Mesothelial cell of epicardium (in vitro differentiated cells): ENCODE results near the gene CLIC3. TPM values are rescaled to one million over a fixed set of nuclear protein-coding genes. Genes with fewer than 3 reads are reported as not detected.
"Not testable (repeated sequence)": the region's sequence is repeated elsewhere in the genome, so short reads cannot be mapped to it uniquely, and the experiment has no call there.

Source experiments
- DNase-seq, 2 experiments: peaks; one replicate each; pipeline ENCODE4 v3.0.0; 2021; ENCODE audit warnings: low spot score in 2 of 2; ENCODE audit not compliant: unreplicated experiment in 2 of 2
- H3K27ac Mint-ChIP-seq: 2 replicates; pipeline ENCODE4 v1.8.0; 2021; ENCODE audit warnings: mixed read lengths
- H3K27me3 Mint-ChIP-seq: 2 replicates; pipeline ENCODE4 v1.8.0; 2021; ENCODE audit warnings: low read depth, mixed read lengths
- H3K36me3 Mint-ChIP-seq: 2 replicates; pipeline ENCODE4 v1.8.0; 2021; ENCODE audit warnings: mixed read lengths
- H3K4me1 Mint-ChIP-seq: 2 replicates; pipeline ENCODE4 v1.8.0; 2021; ENCODE audit warnings: mixed read lengths
- H3K4me3 Mint-ChIP-seq: 2 replicates; pipeline ENCODE4 v1.8.0; 2021; ENCODE audit warnings: mild to moderate bottlenecking, moderate library complexity, mixed read lengths
- H3K9me3 Mint-ChIP-seq: 2 replicates; pipeline ENCODE4 v1.8.0; 2021; ENCODE audit warnings: mixed read lengths
- total RNA-seq: library from RNA; stranded (reverse); gene quantifications from 3 replicates; pipeline ENCODE4 v1.2.1, GENCODE V29; 2021
- TF ChIP-seq, protein P1 (sequence below): fragments of 200-600 bp; sonication (generic); IDR thresholded peaks from one replicate; pipeline ENCODE4 v1.5.0; 2021; ENCODE audit warnings: antibody characterized with exemption; ENCODE audit not compliant: unreplicated experiment

The CLIC3 gene
- total RNA-seq, 1 donor from 2014 or later, result 2.9 TPM

DNA sequence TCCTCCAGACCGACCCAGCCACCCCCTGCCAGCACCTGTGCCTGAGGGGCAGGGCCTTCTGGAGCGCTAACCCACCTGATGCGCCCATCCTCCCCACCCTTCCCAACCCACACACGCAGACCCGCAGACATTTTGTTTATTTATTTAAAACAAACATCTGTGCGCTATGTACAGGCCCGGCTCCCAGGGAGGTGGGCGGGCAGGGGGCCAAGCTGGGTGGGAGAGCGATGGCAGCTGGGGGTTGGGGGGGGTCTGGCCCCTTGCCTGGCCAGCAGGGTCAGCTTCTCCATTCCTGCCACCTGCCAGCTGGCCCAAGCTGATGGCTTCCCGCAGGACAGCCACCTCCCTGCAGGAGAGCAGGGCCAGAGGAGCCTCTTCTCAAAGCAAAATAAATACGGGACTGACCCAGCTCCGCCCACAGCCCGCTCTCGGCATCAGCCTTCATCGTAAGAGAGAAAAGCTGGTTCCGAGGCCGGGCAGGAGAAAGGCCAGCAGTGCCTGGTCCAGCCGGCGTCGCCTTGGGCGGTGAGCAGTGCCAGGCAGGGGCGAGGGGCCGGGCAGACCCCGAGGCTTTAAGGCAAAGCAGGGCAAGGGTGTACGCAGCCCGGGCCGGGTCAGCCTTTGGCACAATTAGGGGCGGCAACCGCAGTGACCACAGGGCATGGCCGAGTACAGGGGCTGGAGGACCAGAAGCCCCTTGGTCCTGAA, 10.9 kb upstream of the CLIC3 start:
- Mint-ChIP-seq H3K4me1 (no peaks in the 10 kb centered on the region), H3K27me3 (no peaks in the 10 kb centered on the region), H3K9me3 (peaks cover 5% of the 10 kb centered on the region), H3K4me3 (no peak overlapping the region), H3K36me3 (peaks cover 3% of the 10 kb centered on the region), H3K27ac (no peak overlapping the region)
- TF ChIP-seq, protein P1, sequence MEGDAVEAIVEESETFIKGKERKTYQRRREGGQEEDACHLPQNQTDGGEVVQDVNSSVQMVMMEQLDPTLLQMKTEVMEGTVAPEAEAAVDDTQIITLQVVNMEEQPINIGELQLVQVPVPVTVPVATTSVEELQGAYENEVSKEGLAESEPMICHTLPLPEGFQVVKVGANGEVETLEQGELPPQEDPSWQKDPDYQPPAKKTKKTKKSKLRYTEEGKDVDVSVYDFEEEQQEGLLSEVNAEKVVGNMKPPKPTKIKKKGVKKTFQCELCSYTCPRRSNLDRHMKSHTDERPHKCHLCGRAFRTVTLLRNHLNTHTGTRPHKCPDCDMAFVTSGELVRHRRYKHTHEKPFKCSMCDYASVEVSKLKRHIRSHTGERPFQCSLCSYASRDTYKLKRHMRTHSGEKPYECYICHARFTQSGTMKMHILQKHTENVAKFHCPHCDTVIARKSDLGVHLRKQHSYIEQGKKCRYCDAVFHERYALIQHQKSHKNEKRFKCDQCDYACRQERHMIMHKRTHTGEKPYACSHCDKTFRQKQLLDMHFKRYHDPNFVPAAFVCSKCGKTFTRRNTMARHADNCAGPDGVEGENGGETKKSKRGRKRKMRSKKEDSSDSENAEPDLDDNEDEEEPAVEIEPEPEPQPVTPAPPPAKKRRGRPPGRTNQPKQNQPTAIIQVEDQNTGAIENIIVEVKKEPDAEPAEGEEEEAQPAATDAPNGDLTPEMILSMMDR, result no peak
- DNase-seq, result no peak

DNA sequence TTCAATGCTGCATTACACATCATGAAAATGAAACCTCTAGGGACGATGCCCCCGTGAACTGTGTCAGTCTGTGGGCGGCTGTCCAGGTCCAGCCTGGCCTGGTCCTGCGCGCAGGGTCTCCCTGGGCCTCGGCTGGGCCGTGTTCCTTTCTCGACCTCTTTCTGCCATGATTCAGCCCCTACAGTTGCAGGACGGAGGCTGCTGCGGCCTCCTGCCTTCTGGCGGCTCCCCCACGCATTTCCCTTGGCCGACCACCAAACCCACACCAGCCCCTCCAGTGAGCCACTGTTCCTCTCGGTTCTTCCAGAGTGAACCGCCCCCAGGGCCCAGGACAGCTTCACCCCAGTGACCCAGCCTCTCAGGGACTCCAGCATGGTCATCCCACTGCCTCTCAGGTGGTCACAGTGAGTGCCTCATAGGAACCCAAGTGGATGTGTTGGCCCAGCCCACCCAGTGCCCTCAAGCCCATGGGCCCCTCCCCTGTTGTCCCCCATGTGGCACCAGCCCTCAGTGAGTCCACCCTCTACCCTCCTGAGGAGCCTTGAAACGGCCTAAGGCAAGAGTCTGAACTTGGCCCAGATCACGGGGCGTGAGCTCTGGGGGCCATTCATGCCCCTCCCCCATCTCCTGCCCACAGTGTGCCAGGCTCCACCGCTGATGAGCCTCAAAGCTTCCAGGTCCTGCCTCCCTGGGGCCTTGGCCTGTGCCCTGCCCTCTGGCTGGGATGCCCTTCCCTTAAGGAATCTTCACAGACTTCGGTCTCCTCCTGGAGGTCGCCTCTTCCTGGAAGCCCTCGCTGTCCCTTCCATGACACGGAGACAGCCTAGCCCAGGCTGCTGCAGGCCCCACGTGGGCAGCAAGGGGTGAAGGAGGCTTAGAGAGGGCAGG, 10.0 kb upstream of the CLIC3 start:
- Mint-ChIP-seq H3K27ac (no peak overlapping the region), H3K9me3 (peaks cover 5% of the 10 kb centered on the region), H3K4me1 (no peaks in the 10 kb centered on the region), H3K36me3 (peaks cover 1% of the 10 kb centered on the region), H3K4me3 (no peak overlapping the region), H3K27me3 (no peaks in the 10 kb centered on the region)
- DNase-seq, result no peak
- TF ChIP-seq, protein P1, result no peak

DNA sequence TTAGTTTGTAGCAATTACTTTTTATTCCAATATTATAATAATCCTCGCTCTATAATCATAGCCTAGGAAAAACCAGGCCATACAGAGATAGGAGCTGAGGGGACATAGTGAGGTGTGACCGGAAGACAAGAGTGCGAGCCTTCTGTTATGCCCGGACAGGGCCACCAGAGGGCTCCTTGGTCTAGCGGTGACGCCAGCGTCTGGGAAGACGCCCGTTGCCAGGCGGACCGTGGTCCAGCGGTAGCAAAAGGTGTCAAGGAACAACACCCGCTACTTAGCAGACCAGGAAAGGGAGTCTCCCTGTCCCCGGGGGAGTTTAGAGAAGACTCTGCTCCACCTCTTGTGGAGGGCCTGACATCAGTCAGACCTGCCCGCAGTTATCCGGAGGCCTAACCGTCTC, 7.9 kb upstream of the CLIC3 start:
- not testable (repeated sequence) for H3K36me3 Mint-ChIP-seq, H3K27me3 Mint-ChIP-seq, H3K9me3 Mint-ChIP-seq, H3K4me1 Mint-ChIP-seq, H3K4me3 Mint-ChIP-seq, DNase-seq, H3K27ac Mint-ChIP-seq

DNA sequence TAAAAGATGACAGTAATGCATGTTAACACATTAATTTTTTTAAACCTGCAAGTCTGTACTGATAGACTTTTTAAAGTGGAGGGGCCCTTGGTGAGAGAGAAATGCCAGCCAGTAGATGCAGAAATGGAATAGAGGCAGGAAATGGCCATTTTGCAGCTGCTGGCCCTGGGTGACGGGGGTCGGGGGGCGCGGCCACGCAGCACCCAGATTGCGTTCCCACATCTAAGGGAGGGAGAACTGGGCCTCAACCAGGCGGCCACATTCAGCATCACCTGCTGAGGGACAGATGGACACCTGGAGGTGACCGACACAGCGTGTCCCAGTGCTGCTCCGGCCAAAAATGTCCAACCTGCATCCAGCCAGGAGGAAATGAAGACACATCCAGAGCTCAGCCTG, 6.3 kb upstream of the CLIC3 start:
- H3K4me1 Mint-ChIP-seq, result peaks cover 11% of the 10 kb centered on the region

DNA sequence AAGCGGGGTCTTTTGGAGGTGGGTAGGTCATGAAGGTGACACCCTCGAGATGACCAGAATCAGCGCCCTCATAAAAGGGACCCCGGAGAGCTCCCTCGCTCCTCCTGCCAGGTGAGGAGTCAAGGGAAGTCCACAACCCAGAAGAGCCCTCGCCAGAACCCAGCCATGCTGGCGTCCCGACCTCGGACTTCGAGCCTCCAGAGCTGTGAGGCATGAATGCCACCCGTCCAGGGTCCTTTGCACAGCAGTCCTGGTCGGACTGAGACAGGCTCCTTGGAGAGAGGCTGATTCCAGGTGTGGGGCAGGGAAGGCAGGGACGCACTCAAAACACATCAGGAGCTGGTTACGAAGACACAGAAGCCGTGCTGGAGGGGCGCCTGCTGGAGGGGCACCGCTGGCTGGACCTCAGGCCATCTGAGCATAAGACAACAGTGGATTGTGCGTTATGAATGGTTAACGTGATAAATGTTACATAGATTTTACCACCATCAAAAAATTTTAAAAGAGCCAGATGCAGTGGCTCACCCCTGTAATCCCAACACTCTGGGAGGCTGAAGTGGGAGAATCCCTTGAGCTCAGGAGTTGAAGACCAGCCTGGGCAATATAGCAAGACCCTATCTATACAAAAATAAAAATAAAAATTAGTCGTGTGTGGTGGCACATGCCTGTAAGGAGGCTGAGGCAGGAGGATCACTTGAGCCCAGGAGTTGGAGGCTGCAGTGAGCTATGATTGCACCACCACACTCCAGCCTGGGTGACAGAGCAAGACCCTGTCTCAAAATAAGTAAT, 5.7 kb upstream of the CLIC3 start:
- Mint-ChIP-seq H3K4me1 (peaks cover 14% of the 10 kb centered on the region), H3K27ac (no peak overlapping the region), H3K9me3 (peaks cover 5% of the 10 kb centered on the region), H3K4me3 (no peak overlapping the region), H3K27me3 (no peaks in the 10 kb centered on the region), H3K36me3 (no peaks in the 10 kb centered on the region)
- DNase-seq, result no peak
- TF ChIP-seq, protein P1, result no peak

More for the DNA sequence above, 6.3 kb upstream of the CLIC3 start:
- Mint-ChIP-seq H3K4me3 (no peak overlapping the region), H3K27me3 (no peaks in the 10 kb centered on the region), H3K36me3 (no peaks in the 10 kb centered on the region), H3K27ac (no peak overlapping the region), H3K9me3 (peaks cover 5% of the 10 kb centered on the region)
- DNase-seq, result no peak
- TF ChIP-seq, protein P1, result no peak
